Upper lobe of left lung (tissue), 4 donors: ENCODE results near the gene SLITRK5.

Experiments
- CTCF ChIP-seq, 6 experiments: fragments of 450-650 bp in 4 of 6; fragments of 200-600 bp in 2 of 6; sonication (generic) in 2 of 6; IDR thresholded peaks; one replicate each; pipeline ENCODE4 v1.5.1; 2016 to 2019; ENCODE audit warnings: antibody characterized with exemption in 6 of 6
- POLR2A ChIP-seq, 4 donors: fragments of 450-650 bp; IDR thresholded peaks; one replicate each; pipeline ENCODE4 v1.5.1; 2016 to 2017; ENCODE audit warnings: antibody characterized with exemption in 4 of 4, mild to moderate bottlenecking in 2 of 4

- TF ChIP-seq POLR2A (IDR thresholded peaks at IDR 0.05) (no peak), CTCF (IDR thresholded peaks at IDR 0.05) (no peak)
Measured at GRCh38 chr13:87667686-87668085, 3.5 kb upstream of the SLITRK5 start.
